Activated T-cell treated with anti-CD3 and anti-CD28 coated beads, Interleukin-2, amount 50 U/mL, for 24 hours (primary cell): ENCODE results near the gene TMEM158.

Source experiments
- DNase-seq: peaks from one replicate; pipeline ENCODE4 v3.0.0-alpha.2; 2020
- H3K27ac Mint-ChIP-seq: 2 replicates; pipeline ENCODE4 v1.8.0; 2020; ENCODE audit warnings: mild to moderate bottlenecking, mixed read lengths
- H3K27me3 Mint-ChIP-seq: 2 replicates; pipeline ENCODE4 v1.8.0; 2020; ENCODE audit warnings: mixed read lengths
- H3K36me3 Mint-ChIP-seq: 2 replicates; pipeline ENCODE4 v1.8.0; 2020; ENCODE audit warnings: low read depth, mixed read lengths
- H3K4me1 Mint-ChIP-seq: 2 replicates; pipeline ENCODE4 v1.8.0; 2020; ENCODE audit warnings: low read depth, mixed read lengths
- H3K4me3 Mint-ChIP-seq: 2 replicates; pipeline ENCODE4 v1.8.0; 2020; ENCODE audit warnings: mild to moderate bottlenecking, moderate library complexity, mixed read lengths
- H3K9me3 Mint-ChIP-seq: 2 replicates; pipeline ENCODE4 v1.8.0; 2020; ENCODE audit warnings: mixed read lengths

TMEM158 gene

DNA sequence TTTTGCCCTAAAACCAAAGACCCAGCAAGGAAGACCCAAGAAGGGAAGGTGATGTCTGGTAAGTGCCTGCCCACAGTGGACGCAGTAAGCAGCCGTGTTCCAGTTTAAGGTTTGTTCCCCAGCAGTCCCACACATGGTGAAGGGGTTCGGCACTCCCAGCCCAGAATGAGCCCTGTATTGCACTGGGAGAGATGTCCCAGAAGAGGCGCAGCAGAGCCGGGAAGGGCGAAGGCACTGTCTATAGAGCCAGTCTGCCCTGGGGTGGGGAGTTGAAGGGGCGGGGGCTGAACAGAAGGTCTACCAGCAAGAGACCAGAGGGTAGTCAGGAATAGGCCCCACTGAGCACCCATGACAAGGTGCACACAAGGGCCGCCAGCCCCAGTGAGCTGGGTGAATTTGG is 6.4 kb downstream of the TMEM158 start:
- no peak for DNase-seq
- Mint-ChIP-seq H3K27ac (no peak overlapping the region), H3K27me3 (peaks cover 59% of the 10 kb centered on the region), H3K36me3 (no peaks in the 10 kb centered on the region), H3K4me1 (peaks cover 7% of the 10 kb centered on the region), H3K4me3 (no peak overlapping the region), H3K9me3 (no peaks in the 10 kb centered on the region)

DNA sequence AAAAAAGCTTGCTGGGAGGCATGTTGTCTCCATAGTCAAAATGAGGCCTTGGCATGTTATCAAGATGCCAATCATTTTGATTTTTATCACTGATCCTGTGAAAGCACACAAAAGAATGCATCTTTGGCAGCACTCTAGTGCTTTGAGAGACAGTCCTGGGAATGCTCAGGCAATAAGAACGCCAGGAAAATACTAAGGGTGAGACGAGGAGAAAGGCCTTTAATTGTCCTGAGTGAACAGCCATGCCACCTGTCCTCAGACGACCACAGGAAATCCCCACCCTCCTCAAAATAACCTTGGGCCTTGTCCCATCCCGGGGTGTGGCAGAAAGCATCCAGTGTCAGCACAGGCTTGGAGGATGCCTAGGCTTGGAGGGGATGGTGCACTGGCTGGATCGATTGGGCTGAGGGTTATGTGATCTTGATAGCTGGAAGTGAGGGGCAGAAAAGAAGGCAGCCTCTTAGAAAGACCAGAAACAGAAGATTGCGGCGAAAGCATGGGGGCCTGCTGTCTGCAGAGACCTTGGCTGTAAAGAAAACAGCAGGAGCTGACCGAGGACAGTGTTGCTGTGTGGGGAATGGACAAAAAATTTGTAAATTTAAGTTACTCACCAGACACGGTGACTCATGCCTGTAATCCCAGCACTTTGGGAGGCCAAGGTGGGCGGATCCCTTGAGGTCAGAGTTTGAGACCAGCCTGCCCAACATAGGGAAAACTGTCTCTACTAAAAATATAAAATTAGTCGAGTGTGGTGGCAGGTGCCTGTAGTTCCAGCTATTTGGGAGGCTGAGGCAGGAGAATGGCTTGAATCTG is 7.3 kb downstream of the TMEM158 start:
- Mint-ChIP-seq H3K9me3 (no peaks in the 10 kb centered on the region), H3K27ac (no peak overlapping the region), H3K27me3 (peaks cover 51% of the 10 kb centered on the region), H3K4me3 (no peak overlapping the region), H3K4me1 (no peaks in the 10 kb centered on the region), H3K36me3 (no peaks in the 10 kb centered on the region)
- DNase-seq, result no peak

DNA sequence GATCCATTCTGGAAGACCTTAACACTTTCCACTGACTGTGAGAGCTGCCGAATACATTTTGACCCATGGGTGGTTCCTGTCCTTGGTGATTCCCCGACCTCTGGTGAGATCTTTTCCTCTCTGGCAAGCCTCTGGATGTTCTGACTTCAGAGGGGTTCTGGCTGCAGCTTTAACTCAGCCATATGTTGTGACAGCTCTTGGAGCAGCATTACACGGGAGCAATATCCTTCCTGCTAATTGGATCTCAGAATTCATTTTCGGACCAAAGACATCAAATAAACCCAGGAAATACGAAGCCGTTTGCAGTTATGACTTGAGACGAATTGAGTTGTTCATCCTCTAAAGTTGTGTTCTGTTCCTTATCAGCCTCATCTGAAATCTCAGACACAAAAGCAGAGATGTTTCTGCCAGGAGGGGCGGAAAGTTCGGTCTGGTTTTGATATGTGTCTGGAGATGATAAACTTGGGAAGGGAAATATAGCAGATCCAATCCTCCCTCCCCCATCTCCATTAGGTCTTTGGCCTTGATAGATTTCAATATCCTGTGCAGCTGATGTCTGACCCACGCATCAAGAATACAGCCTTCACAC is 10.0 kb downstream of the TMEM158 start:
- Mint-ChIP-seq H3K36me3 (no peaks in the 10 kb centered on the region), H3K9me3 (no peaks in the 10 kb centered on the region), H3K4me1 (no peaks in the 10 kb centered on the region), H3K4me3 (no peak overlapping the region), H3K27ac (no peak overlapping the region), H3K27me3 (peaks cover 44% of the 10 kb centered on the region)
- DNase-seq, result no peak

DNA sequence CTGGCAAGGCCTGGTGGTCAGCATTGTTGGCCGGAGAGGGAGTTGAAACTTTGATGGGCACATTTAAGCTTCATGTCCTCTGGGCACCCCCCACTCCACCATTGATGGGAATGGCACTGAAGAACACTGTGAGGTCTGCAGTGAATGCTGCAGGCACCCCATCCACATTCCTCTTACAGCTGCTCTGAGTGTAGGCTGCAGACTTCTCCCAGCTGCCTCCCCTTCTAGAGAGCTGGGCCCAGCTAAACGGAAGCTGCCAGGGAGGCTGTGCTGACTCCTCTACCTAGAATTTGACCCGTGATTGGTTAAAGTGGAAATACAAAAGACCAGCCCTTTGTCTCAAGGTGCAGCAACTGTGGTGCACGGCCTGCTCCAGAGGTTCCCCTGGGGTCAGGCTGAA is 10.6 kb downstream of the TMEM158 start:
- peaks cover 44% of the 10 kb centered on the region for H3K27me3 Mint-ChIP-seq

DNA sequence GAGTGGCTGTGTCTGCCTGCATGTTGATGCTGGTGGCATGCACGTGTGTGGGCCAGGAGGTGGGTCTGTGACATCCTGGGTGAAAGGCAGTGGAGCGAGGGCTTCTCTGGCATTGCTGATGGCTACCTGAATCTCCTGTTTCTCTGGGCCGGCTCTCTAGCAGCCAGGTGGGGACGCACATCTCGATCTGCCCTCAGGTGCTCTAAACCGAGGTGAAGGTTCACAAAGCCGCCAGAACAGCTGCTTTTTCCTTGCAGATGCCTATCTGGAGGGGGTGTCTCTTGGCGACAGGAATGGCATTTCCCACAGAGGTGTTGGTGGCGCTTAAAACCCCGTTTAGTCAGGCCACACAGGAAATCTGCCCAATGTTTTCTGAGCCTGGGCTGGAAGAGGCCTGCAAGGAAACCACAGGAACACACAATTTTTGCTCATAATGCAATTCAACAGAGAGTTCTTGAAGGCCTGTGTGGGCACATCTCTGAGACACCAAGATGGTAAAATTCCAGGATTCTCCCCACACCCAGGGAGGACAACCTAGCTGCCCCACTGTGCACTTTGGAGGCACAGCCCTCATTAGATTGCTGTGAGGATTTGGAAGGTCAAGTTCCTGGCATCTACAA is 11.9 kb downstream of the TMEM158 start:
- Mint-ChIP-seq H3K36me3 (no peaks in the 10 kb centered on the region), H3K4me3 (no peak overlapping the region), H3K27me3 (peaks cover 37% of the 10 kb centered on the region), H3K27ac (no peak overlapping the region), H3K9me3 (no peaks in the 10 kb centered on the region), H3K4me1 (peaks cover 8% of the 10 kb centered on the region)
- DNase-seq, result no peak

More for the DNA sequence above, 10.6 kb downstream of the TMEM158 start:
- no peak overlapping the region for H3K27ac Mint-ChIP-seq
- no peaks in the 10 kb centered on the region for H3K36me3 Mint-ChIP-seq
- DNase-seq, result no peak
- H3K9me3 Mint-ChIP-seq, result no peaks in the 10 kb centered on the region
- H3K4me3 Mint-ChIP-seq, result no peak overlapping the region
- H3K4me1 Mint-ChIP-seq, result peaks cover 4% of the 10 kb centered on the region

DNA sequence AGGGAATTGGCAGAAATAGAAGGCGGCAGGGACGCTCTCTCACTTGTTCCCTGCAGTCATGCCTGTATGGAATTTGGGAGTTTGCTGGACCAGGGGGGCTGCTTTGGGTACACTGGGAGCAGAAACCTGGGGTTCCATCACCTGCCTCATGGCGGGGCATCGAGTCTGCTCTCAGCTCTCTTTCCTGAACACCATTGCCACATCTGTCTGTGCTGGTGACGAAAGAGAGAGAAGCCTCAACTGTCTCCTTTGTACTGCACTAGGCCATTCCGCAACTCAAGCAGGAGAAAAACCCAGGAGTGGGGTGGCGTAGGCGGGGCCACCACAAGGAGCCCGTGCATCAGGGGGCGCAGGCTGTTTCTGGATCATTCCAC is 14.0 kb downstream of the TMEM158 start:
- no peak for DNase-seq
- H3K9me3 Mint-ChIP-seq, result no peaks in the 10 kb centered on the region
- H3K27me3 Mint-ChIP-seq, result peaks cover 25% of the 10 kb centered on the region
- no peaks in the 10 kb centered on the region for H3K36me3 Mint-ChIP-seq
- H3K4me1 Mint-ChIP-seq, result peaks cover 25% of the 10 kb centered on the region
- no peak overlapping the region for H3K27ac Mint-ChIP-seq
- H3K4me3 Mint-ChIP-seq, result no peak overlapping the region

DNA sequence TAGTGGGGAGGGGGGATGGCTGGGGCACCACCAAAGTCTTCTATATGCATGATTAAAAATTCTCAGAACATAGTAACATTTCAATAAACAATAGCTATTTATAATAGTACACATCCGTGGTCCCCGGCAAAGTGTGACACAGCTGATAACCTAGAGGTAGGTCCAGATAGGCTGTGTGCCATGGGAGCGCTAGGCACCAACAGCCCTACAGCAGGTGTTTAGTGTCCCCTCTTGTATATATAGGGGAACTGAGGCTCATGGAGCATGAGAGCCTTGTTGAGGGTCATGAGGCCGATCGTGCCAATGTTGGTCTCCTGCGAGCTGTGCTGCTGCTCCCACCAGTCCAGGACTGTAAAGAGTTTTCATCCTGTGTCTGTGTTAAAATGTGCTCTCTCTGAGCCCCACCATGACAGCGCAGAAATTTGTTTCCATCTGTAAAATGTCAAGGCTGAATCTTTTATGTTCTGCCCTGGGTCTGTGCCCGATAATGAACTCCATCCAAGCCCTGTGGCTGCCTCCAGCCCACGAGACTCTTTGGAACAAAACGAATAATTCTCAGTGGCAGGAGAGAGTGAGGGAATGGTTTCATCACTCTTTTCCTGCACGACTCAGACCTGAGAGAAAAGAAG is 14.5 kb downstream of the TMEM158 start:
- Mint-ChIP-seq H3K36me3 (no peaks in the 10 kb centered on the region), H3K4me1 (peaks cover 26% of the 10 kb centered on the region), H3K9me3 (no peaks in the 10 kb centered on the region), H3K27me3 (peaks cover 24% of the 10 kb centered on the region), H3K4me3 (no peak overlapping the region), H3K27ac (no peak overlapping the region)
- no peak for DNase-seq

DNA sequence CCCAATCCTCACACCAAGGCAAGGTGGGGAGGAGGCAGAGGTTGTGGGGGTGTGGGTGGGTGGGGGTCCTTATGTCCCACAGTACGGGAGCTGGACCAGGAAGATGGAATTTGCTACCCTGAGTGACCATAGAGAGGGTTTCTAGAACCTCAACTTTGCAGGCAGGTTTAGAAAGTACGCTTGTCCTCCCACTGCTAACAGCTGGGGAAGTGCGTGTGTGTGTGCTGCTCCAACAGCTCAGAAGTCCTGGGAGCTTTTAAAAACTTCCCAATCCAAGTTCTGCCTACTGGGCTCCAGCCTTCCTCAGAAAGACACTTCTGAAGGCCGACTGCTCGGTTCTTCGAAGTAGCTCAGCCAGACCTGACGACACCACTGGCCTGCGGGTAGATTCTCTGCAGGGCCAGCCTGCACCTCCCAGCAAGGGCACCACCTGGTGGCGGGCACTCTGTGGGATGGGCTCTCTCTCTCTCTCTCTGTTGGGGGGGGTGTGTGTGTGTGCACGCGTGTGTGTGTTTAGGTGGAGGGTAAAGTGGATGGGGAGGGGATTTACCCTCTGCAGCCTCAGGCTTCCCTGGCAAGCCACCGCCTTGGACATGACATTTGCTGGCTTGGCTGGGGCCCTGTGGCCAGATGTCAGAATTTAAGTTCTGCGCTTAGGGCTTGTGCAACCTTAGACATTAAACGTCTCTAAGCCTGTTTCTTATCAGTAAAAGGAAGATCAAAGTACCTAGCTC is 15.6 kb downstream of the TMEM158 start:
- Mint-ChIP-seq H3K9me3 (no peaks in the 10 kb centered on the region), H3K4me3 (no peak overlapping the region), H3K4me1 (peaks cover 26% of the 10 kb centered on the region), H3K27me3 (peaks cover 24% of the 10 kb centered on the region), H3K36me3 (no peaks in the 10 kb centered on the region), H3K27ac (no peak overlapping the region)
- peak; percentile 86 for DNase-seq

DNA sequence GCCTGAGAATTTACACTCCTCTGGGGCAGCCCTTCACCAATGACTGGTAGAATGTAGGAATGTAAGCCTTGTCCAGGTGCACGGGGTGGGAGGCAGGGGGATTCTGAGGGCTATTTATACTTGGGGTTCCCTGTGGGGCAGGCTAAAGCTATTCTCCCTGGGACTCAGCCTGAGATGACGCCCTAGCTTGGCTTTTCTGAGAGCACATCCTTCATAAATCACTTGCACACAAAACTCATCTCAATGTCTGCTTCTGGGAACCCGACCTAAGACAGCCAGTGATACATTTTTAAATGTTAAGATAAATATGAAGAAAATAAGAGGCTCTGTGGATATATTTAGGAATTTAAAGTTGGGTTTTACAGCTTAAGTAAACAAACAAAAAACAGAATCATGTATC is 16.6 kb downstream of the TMEM158 start:
- Mint-ChIP-seq H3K9me3 (no peaks in the 10 kb centered on the region), H3K36me3 (no peaks in the 10 kb centered on the region), H3K27ac (no peak overlapping the region), H3K4me3 (no peak overlapping the region), H3K27me3 (peaks cover 24% of the 10 kb centered on the region), H3K4me1 (peaks cover 26% of the 10 kb centered on the region)
- DNase-seq, result no peak

DNA sequence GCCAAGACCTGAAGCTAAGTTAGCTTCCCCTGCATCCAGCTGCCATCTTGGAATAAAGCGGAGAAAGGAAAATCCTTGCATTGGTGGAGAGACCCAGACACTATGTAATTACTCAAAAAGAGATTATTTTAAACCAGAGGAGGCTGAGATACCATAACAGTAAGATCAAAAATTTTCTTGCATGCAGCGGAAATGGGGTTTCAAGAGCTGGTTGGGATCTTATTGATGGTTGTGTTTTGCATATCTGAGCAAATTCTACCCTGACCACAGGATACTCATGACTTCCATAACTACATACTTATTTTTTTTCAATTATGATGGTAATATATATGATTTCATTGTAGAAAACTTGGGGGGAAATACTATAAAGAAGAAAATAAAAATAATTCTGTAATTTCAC is 17.5 kb downstream of the TMEM158 start:
- H3K4me3 Mint-ChIP-seq, result no peak overlapping the region
- no peaks in the 10 kb centered on the region for H3K36me3 Mint-ChIP-seq
- H3K27ac Mint-ChIP-seq, result peak overlapping the region; percentile 14
- no peak for DNase-seq
- H3K27me3 Mint-ChIP-seq, result peaks cover 24% of the 10 kb centered on the region
- H3K4me1 Mint-ChIP-seq, result peaks cover 26% of the 10 kb centered on the region
- H3K9me3 Mint-ChIP-seq, result no peaks in the 10 kb centered on the region

DNA sequence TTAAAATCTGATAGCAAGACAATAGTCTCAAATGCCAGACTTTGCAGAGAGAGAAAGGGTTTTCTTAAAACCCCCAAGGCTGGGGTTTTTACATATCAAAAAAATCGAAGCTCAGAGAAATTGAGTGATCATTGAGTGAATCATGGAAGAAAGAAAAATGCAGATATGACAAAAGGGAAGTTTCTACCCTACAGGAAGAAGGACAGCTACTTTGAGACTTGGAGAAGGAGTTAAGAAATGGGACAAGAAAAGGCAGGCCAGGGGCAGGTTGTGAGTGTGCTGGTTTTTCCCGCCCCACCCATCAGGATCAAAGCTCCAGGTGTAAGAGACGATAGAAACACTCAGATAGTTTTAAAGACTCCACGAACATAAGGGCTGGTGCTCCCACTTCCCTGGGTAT is 18.6 kb downstream of the TMEM158 start:
- no peak for DNase-seq
- Mint-ChIP-seq H3K27me3 (peaks cover 21% of the 10 kb centered on the region), H3K4me3 (no peak overlapping the region), H3K9me3 (no peaks in the 10 kb centered on the region), H3K36me3 (no peaks in the 10 kb centered on the region), H3K27ac (no peak overlapping the region), H3K4me1 (peaks cover 26% of the 10 kb centered on the region)

DNA sequence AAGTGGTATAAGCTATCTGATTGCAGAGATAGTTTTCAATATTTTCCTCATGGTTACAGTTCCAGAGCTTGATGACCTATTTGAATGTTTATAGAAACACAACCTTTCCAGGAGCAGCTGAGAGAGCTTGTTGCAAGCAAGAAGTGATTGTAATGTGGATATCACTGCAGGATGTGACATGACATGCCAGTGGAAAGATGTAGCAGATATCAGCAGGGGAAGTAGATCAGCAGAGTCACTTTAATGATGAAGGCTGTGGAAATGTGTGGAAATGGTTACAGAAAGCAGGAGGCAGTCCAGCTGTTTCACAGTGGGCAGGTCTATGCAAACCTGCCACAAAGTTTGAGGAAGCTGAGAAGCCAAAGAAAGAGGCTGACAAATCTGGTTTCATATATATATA is 21.0 kb downstream of the TMEM158 start:
- Mint-ChIP-seq H3K27ac (no peak overlapping the region), H3K36me3 (no peaks in the 10 kb centered on the region), H3K4me3 (no peak overlapping the region), H3K9me3 (no peaks in the 10 kb centered on the region), H3K27me3 (peaks cover 2% of the 10 kb centered on the region), H3K4me1 (peaks cover 21% of the 10 kb centered on the region)
- no peak for DNase-seq

DNA sequence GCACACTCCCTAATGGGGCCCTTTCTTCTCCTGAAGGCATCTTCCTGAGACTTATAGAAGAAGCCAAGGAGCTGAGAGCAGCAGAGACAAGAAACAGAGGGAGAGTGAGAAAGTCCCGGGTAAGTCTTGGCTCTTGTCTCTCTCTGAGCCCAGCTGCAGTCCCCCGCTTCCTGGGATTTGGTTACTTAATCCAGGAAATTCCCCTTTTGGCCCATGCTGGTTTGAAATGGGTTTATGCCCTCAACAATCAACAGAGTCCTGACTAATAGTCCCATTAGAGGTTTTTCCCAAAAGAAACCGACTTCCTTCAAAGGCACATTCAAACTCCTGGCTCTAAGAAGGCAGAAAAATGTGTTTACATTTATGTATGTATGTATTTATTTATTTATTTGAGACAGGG is 22.0 kb downstream of the TMEM158 start:
- Mint-ChIP-seq H3K27ac (no peak overlapping the region), H3K4me3 (no peak overlapping the region), H3K36me3 (no peaks in the 10 kb centered on the region), H3K4me1 (peaks cover 18% of the 10 kb centered on the region), H3K9me3 (no peaks in the 10 kb centered on the region), H3K27me3 (peaks cover 2% of the 10 kb centered on the region)
- DNase-seq, result no peak

DNA sequence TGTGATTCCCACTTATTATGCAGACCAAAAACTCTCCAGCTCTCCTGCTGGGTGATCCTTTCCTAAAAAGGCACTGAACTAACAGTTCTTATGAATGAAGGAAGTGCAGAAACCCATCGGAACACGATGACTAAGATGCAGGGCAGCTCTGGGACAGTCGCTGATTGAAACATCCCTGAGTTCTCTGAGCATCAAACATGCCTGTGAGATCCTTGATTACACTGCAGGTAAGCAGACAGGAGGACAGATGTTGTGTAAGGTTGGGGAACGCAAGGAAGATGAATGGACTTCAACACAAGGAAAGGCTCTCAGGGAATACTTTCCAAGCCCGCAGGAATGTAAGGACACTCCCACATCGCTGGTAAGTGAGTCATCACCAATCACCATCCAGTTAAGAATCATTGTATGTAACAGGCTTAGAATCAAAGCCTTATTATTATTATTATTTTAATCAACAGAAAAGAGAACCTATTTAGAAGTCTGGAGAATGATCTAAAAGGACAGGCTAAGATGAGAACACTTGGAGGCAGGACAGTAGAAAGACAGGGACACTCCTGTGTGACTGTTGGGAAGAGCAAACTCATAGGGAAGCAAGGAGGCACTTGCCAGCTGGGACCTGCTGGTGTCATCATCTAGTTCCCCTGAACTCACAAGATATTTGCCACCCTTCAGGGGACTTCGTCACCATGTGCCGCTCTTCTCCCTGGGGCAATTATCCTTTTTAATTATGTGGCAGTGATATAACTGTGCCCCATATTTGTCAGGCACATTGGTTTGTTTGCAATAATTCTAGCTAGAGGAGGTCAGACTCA is 26.0 kb downstream of the TMEM158 start:
- Mint-ChIP-seq H3K27ac (no peak overlapping the region), H3K36me3 (no peaks in the 10 kb centered on the region)

More for the DNA sequence above, 26.0 kb downstream of the TMEM158 start:
- H3K4me3 Mint-ChIP-seq, result no peak overlapping the region
- peaks cover 5% of the 10 kb centered on the region for H3K4me1 Mint-ChIP-seq
- peaks cover 11% of the 10 kb centered on the region for H3K27me3 Mint-ChIP-seq
- no peak for DNase-seq
- H3K9me3 Mint-ChIP-seq, result no peaks in the 10 kb centered on the region
